WERI-Rb-1 (cell line): ENCODE measurements around the gene RRBP1.
A peak's percentile ranks its signal among the peaks of the same experiment; 100 is the strongest.

Experiments
- DNase-seq: peaks from one replicate; pipeline ENCODE4 v3.0.0-alpha.2; 2020
- H3K27ac ChIP-seq: fragments of 250-450 bp; sonication (Bioruptor Pico); 2 replicates; pipeline ENCODE4 v1.5.1; 2020; ENCODE audit warnings: mild to moderate bottlenecking, moderate library complexity
- H3K27me3 ChIP-seq: fragments of 250-450 bp; sonication (Bioruptor Pico); 2 replicates; pipeline ENCODE4 v1.5.1; 2021; ENCODE audit warnings: mild to moderate bottlenecking, low read depth, moderate library complexity; ENCODE audit not compliant: insufficient read depth, severe bottlenecking
- H3K36me3 ChIP-seq: fragments of 250-450 bp; sonication (Bioruptor Pico); 2 replicates; pipeline ENCODE4 v1.5.1; 2020; ENCODE audit warnings: mild to moderate bottlenecking, moderate library complexity
- H3K4me3 ChIP-seq: 2 replicates; pipeline ENCODE4 v1.5.1; 2011; ENCODE audit warnings: low read depth, mild to moderate bottlenecking, control low read depth, low read length
- H3K9me3 ChIP-seq: fragments of 250-450 bp; sonication (Bioruptor Pico); 2 replicates; pipeline ENCODE4 v1.5.1; 2021; ENCODE audit warnings: mild to moderate bottlenecking, moderate library complexity; ENCODE audit not compliant: severe bottlenecking
- TF ChIP-seq, protein P1 (sequence below): IDR thresholded peaks from 2 replicates; pipeline ENCODE4 v1.5.1; 2011; ENCODE audit warnings: low read depth, mild to moderate bottlenecking, control low read depth, inconsistent platforms, low read length

RRBP1 gene, protein sequence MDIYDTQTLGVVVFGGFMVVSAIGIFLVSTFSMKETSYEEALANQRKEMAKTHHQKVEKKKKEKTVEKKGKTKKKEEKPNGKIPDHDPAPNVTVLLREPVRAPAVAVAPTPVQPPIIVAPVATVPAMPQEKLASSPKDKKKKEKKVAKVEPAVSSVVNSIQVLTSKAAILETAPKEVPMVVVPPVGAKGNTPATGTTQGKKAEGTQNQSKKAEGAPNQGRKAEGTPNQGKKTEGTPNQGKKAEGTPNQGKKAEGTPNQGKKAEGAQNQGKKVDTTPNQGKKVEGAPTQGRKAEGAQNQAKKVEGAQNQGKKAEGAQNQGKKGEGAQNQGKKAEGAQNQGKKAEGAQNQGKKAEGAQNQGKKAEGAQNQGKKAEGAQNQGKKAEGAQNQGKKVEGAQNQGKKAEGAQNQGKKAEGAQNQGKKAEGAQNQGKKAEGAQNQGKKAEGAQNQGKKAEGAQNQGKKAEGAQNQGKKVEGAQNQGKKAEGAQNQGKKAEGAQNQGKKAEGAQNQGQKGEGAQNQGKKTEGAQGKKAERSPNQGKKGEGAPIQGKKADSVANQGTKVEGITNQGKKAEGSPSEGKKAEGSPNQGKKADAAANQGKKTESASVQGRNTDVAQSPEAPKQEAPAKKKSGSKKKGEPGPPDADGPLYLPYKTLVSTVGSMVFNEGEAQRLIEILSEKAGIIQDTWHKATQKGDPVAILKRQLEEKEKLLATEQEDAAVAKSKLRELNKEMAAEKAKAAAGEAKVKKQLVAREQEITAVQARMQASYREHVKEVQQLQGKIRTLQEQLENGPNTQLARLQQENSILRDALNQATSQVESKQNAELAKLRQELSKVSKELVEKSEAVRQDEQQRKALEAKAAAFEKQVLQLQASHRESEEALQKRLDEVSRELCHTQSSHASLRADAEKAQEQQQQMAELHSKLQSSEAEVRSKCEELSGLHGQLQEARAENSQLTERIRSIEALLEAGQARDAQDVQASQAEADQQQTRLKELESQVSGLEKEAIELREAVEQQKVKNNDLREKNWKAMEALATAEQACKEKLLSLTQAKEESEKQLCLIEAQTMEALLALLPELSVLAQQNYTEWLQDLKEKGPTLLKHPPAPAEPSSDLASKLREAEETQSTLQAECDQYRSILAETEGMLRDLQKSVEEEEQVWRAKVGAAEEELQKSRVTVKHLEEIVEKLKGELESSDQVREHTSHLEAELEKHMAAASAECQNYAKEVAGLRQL (N-terminal part only)

DNA sequence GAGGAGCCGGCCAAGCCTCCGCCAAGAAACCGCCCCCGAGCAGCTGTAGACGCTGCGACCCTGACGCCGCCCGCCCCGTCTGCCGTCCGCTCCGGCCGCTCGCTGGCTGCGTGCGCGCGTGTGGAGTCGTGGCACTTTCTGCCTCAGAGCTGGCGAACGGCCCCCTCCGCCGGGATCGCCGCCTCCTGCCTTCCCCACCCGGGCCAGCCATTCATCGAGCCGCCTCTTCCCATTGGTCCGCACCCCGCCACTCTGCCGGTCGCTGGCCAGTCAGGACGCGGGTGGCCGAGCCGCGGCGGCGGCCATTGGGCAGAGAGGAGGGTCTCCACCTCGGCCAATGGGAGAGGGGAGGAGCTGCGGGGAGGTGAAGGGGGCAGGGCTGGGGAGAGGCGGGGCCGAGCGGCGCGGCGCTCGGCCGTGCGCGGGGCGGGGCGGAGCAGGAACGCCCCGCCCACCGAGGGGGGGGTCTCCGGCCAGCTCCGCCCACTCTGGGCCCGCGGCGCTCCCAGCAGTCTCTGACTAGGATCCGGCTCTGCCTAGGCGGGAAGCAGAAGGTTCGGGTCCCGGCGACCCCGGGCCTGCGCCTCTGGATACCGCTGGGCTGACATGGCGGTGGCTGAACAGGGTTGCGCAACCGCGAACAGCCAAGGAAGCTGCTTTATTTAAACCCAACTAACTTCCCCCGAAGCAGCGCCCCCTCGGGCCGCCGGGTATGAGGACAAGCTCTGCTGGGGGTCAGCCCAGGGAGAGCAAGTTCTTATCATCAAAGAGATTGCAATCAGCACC is at the start of gene RRBP1:
RRBP1 (minus strand) TSS at position 140 of the 786 bp plus-strand sequence. CDS start 21,735 bp downstream, outside the sequence.
- H3K4me3 ChIP-seq: peak within 1 kb of the TSS; percentile 74
- H3K36me3 ChIP-seq: no peaks in the 10 kb centered on the region; the same call in 1 of the 2 replicates
- peak; percentile 98 for DNase-seq
- peaks cover 8% of the 10 kb centered on the region for H3K9me3 ChIP-seq
- H3K27me3 ChIP-seq: no peaks in the 10 kb centered on the region
- H3K27ac ChIP-seq: peak within 1 kb of the TSS; percentile 74
- TF ChIP-seq, protein P1, sequence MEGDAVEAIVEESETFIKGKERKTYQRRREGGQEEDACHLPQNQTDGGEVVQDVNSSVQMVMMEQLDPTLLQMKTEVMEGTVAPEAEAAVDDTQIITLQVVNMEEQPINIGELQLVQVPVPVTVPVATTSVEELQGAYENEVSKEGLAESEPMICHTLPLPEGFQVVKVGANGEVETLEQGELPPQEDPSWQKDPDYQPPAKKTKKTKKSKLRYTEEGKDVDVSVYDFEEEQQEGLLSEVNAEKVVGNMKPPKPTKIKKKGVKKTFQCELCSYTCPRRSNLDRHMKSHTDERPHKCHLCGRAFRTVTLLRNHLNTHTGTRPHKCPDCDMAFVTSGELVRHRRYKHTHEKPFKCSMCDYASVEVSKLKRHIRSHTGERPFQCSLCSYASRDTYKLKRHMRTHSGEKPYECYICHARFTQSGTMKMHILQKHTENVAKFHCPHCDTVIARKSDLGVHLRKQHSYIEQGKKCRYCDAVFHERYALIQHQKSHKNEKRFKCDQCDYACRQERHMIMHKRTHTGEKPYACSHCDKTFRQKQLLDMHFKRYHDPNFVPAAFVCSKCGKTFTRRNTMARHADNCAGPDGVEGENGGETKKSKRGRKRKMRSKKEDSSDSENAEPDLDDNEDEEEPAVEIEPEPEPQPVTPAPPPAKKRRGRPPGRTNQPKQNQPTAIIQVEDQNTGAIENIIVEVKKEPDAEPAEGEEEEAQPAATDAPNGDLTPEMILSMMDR: peak; percentile 65

DNA sequence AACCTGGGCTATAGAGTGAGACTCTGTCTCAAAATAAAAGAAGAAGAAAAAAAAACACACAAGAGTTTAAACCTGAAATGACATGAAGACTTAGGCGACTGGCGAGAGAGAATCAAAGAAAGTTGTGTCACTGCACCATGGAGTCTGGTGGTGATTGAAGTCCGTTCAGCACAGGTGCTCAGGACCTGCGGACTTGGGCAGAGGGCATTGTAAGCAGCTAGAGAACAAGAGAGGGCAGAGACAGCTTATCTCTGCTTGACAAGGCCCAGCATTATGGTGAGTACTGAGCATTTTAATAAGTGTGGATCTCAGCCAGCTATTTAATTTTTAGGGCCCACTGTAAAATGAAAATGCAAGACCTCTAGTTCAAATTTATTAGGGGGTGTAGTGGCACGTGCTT is 49.2 kb upstream of the RRBP1 start:
- no peaks in the 10 kb centered on the region for H3K27me3 ChIP-seq
- DNase-seq: no peak

DNA sequence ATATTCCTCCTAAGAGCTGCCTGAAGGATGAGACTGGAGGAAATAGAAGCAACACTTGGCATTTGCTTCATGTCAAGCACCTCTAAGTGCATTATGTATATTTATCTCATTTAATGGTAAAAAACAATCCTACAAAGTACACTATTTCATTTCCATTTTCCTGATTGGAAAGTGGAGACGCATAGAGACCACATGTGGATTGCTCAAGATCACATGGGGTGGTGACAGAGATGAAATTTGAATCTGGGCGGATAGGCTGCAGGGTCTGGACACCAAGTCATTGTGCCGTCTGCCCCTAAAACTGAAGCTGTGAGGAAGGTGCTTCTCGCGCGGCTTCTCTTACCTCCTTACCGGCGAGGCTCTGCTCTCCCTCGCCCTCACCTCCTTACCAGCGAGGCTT is 48.0 kb upstream of the RRBP1 start:
- Histone ChIP-seq H3K4me3 (no peak overlapping the region), H3K27ac (no peak overlapping the region), H3K9me3 (no peaks in the 10 kb centered on the region), H3K36me3 (no peaks in the 10 kb centered on the region), H3K27me3 (no peaks in the 10 kb centered on the region)
- DNase-seq: no peak
- TF ChIP-seq, protein P1: no peak

More for the DNA sequence above, 49.2 kb upstream of the RRBP1 start:
- Histone ChIP-seq H3K36me3 (no peaks in the 10 kb centered on the region), H3K27ac (no peak overlapping the region), H3K4me3 (no peak overlapping the region), H3K9me3 (no peaks in the 10 kb centered on the region)
- TF ChIP-seq, protein P1: no peak

DNA sequence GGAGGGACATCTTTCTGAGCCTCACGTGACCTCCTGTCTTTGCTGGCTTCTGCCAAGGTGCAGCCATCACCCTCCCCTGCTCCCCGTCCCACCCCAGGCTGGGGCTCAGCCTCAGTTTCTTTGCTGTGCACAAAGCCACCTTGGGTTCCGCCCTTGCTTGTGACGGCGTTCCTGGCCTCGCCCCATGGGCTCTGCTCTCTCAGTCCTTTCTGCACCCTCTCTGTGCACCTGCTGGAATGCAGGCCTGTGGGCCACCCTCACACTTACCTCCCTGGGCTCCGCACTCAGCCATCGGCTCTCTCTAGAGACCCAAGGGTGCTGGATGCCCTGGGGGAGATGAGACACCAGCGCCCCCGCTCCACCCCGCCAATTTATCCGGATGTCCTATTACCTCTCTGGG is 46.0 kb upstream of the RRBP1 start:
- Histone ChIP-seq H3K9me3 (no peaks in the 10 kb centered on the region), H3K36me3 (no peaks in the 10 kb centered on the region), H3K4me3 (no peak overlapping the region), H3K27me3 (no peaks in the 10 kb centered on the region), H3K27ac (no peak overlapping the region)
- TF ChIP-seq, protein P1: no peak
- DNase-seq: no peak

DNA sequence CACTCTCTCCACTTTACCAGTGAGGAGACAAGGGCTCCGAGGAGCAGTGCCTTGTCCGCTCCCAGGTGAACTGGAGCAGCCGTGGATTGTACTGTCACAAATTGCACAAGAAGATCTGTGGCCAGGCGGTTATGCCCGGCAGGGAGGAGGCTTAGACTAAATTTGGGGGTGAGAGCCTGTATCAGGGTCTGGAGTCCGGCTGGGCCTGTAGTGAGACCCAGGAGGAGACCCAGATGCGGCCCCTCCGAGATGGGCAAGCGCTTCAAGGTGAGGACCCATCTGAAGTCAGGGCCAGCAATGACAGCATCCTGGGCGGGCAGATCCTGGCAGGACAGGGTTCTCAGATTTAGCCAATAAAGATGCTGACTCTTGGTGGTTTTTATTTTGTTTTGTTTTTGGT is 45.3 kb upstream of the RRBP1 start:
- no peaks in the 10 kb centered on the region for H3K9me3 ChIP-seq
- no peaks in the 10 kb centered on the region for H3K27me3 ChIP-seq
- no peaks in the 10 kb centered on the region for H3K36me3 ChIP-seq
- H3K27ac ChIP-seq: no peak overlapping the region
- DNase-seq: no peak
- TF ChIP-seq, protein P1: no peak
- no peak overlapping the region for H3K4me3 ChIP-seq
